ENCODE measurements around the gene SIX4.
"Not testable (repeated sequence)": the region's sequence is repeated elsewhere in the genome, so short reads cannot be mapped to it uniquely, and the experiment has no call there.

The SIX4 gene

DNA sequence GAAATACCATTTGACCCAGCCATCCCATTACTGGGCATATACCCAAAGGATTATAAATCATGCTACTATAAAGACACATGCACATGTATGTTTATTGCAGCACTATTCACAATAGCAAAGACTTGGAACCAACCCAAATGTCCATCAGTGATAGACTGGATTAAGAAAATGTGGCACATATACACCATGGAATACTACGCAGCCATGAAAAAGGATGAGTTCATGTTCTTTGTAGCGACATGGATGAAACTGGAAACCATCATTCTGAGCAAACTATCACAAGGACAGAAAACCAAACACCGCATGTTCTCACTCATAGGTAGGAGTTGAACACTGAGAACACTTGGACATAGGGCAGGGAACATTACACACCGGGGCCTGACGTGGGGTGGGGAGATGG, 7.1 kb upstream of the SIX4 start:
- H3K4me3 ChIP-seq (ENCODE audit: low read length in 2 of 2); H2BK5ac ChIP-seq (ENCODE audit: low read length); H2BK12ac ChIP-seq (ENCODE audit: low read length); H4K8ac ChIP-seq (ENCODE audit: low read depth, low read length); H4K91ac ChIP-seq (ENCODE audit: low read depth, low read length, poor library complexity); H2BK120ac ChIP-seq (ENCODE audit: low read depth, low read length); DNase-seq (ENCODE audit: low spot score); H3K4me1 ChIP-seq (ENCODE audit: control insufficient read depth in 2 of 2, insufficient read depth in 1 of 2, low read depth in 1 of 2, low read length in 2 of 2); H3K9me3 ChIP-seq (replicated peaks in 1 of 2; ENCODE audit: control insufficient read depth in 2 of 2, insufficient read depth in 1 of 2, low read depth in 1 of 2, low read length in 2 of 2); H3K4me2 ChIP-seq (ENCODE audit: insufficient read depth, low read length, poor library complexity, severe bottlenecking); H3K18ac ChIP-seq (ENCODE audit: low read length); H3K79me1 ChIP-seq (ENCODE audit: low read depth, low read length); H3K36me3 ChIP-seq (replicated peaks in 1 of 2; ENCODE audit: control insufficient read depth in 2 of 2, insufficient read depth in 2 of 2, low read length in 2 of 2); H3K4ac ChIP-seq (ENCODE audit: low read length); H3K14ac ChIP-seq (ENCODE audit: low read length); H3K27me3 ChIP-seq (ENCODE audit: control insufficient read depth in 3 of 3, insufficient read depth in 3 of 3, low read depth in 1 of 3, low read length in 3 of 3); H2BK15ac ChIP-seq (ENCODE audit: low read length); H2AFZ ChIP-seq (ENCODE audit: low read length); H2AK5ac ChIP-seq (ENCODE audit: low read depth, low read length); H3K9ac ChIP-seq (ENCODE audit: low read depth, low read length, poor library complexity); H3K23ac ChIP-seq (ENCODE audit: low read depth, low read length, poor library complexity); H3K27ac ChIP-seq (replicated peaks; ENCODE audit: low read length): not testable (repeated sequence)
- no CpG with 5 or more reads among the region's 5 CpGs for WGBS, 2 donors (ENCODE audit: extremely low coverage in 2 of 2, insufficient read length in 2 of 2, insufficient replicate concordance in 1 of 2)

DNA sequence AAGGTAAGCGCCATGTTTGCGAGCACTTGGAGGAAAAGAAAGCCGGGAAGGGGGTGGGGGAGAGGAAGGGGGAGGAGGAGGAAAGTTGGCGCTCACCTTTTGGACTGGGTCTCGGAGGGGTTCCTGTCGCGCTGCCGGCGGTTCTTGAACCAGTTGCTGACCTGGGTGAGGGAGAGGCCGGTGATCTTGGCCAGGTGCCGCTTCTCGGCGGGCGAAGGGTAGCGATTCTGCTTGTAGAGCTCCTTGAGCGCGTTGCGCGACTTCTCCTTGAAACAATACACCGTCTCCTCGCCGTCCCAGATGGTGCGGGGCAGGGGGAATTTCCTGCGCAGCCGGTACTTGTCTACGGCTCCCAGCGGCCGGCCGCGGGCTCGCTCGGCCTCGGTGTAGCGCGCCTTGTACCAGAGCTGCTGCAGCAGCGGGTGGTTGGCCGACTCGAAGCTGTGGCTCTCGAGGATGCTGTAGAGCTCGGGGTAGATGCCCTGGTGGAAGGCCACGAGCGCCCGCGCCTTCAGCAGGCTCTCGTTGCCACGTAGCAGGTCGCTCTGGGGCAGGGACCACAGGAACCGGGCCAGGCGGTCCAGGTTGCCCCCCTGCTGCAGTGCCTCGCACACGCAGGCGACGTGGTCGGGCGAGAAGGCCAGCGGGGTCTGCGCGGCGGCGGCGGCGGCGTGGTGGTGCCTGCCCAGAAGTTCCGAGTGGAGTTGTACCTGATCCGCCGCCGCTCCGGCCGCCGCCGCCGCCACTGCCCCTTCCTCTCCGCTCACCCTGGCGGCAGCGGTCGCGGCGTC, 840 bp downstream of the SIX4 start:
- H3K27ac ChIP-seq (replicated peaks; ENCODE audit: low read length) = peak overlapping the region; percentile 98
- no CpG with 5 or more reads among the region's 78 CpGs for WGBS, 2 donors (ENCODE audit: extremely low coverage in 2 of 2, insufficient read length in 2 of 2, insufficient replicate concordance in 1 of 2)
- H3K4me1 ChIP-seq (ENCODE audit: control insufficient read depth in 2 of 2, insufficient read depth in 1 of 2, low read depth in 1 of 2, low read length in 2 of 2) = peaks cover 6 to 11% of the 10 kb centered on the region in 2 donors
- H3K79me1 ChIP-seq (ENCODE audit: low read depth, low read length) = peaks cover 9% of the 10 kb centered on the region
- peak overlapping the region; percentile 99 for H2BK5ac ChIP-seq (ENCODE audit: low read length)
- H3K18ac ChIP-seq (ENCODE audit: low read length) = peak overlapping the region; percentile 98
- H2BK15ac ChIP-seq (ENCODE audit: low read length) = peak overlapping the region; percentile 94
- H4K91ac ChIP-seq (ENCODE audit: low read depth, low read length, poor library complexity) = peak overlapping the region; percentile 76
- H3K9me3 ChIP-seq (replicated peaks in 1 of 2; ENCODE audit: control insufficient read depth in 2 of 2, insufficient read depth in 1 of 2, low read depth in 1 of 2, low read length in 2 of 2) = no peaks in the 10 kb centered on the region
- peak; percentile 51 for DNase-seq (ENCODE audit: low spot score)
- H3K36me3 ChIP-seq (replicated peaks in 1 of 2; ENCODE audit: control insufficient read depth in 2 of 2, insufficient read depth in 2 of 2, low read length in 2 of 2) = peaks cover 6 to 21% of the 10 kb centered on the region in 2 donors
- peak overlapping the region; percentile 96 for H3K4ac ChIP-seq (ENCODE audit: low read length)
- peak overlapping the region; percentile 91 for H2BK12ac ChIP-seq (ENCODE audit: low read length)
- peak overlapping the region; percentile 94 for H3K14ac ChIP-seq (ENCODE audit: low read length)
- H2AK5ac ChIP-seq (ENCODE audit: low read depth, low read length) = peak overlapping the region; percentile 98
- no peak overlapping the region for H4K8ac ChIP-seq (ENCODE audit: low read depth, low read length)
- peak overlapping the region; percentile 90 to 98 for H3K4me3 ChIP-seq (ENCODE audit: low read length in 2 of 2)
- peak overlapping the region; percentile 98 for H3K4me2 ChIP-seq (ENCODE audit: insufficient read depth, low read length, poor library complexity, severe bottlenecking)
- H3K23ac ChIP-seq (ENCODE audit: low read depth, low read length, poor library complexity) = peak overlapping the region; percentile 92
- H2AFZ ChIP-seq (ENCODE audit: low read length) = peak overlapping the region; percentile 93
- no peaks in the 10 kb centered on the region for H3K27me3 ChIP-seq (ENCODE audit: control insufficient read depth in 3 of 3, insufficient read depth in 3 of 3, low read depth in 1 of 3, low read length in 3 of 3)
- H3K9ac ChIP-seq (ENCODE audit: low read depth, low read length, poor library complexity) = peak overlapping the region; percentile 99
- peak overlapping the region; percentile 90 for H2BK120ac ChIP-seq (ENCODE audit: low read depth, low read length)

DNA sequence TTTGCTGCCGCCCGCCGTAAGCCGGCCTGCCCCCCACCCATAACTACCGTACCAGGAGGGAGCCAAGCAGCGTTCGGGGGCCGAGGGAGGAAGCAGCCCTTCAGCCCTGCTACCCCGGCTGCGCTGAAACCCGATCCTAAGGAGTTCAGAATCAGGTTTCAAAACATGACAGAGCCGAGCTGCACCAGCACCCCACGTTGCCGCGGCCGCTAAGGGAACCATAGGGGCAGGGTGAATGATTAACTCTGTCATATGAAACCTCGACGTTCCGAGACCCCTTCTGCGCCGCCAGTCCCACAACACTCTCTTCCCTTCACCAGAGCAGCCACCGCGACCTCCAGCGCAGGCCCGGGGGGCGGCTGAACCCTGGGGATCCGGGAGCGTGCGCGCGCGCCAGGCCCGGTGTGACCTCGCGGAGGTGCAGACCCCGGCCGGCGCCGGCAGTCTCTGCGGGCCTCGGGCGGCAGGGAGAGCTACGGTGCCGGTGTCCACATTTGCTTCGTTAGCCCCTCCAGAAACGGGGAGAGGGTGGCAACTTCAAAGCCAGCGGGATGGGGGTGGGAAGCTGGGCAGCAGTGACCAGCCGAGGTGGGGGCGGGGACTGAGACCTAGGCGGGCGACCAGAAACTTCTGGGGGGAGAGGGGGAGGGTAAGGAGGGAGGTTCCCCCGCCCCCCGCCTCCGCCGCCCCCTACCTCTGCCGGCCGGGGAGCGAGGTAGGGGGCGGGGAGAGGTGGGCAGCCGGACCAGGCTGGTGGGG, 1.6 kb downstream of the SIX4 start:
- H3K79me1 ChIP-seq (ENCODE audit: low read depth, low read length) = peaks cover 10% of the 10 kb centered on the region
- H2AFZ ChIP-seq (ENCODE audit: low read length) = peak overlapping the region; percentile 93
- no peak overlapping the region for H4K91ac ChIP-seq (ENCODE audit: low read depth, low read length, poor library complexity)
- H3K4me3 ChIP-seq (ENCODE audit: low read length in 2 of 2) = peak overlapping the region; percentile 90 to 98
- peak overlapping the region; percentile 90 for H2BK120ac ChIP-seq (ENCODE audit: low read depth, low read length)
- H4K8ac ChIP-seq (ENCODE audit: low read depth, low read length) = no peak overlapping the region
- H3K14ac ChIP-seq (ENCODE audit: low read length) = no peak overlapping the region
- no CpG with 5 or more reads among the region's 60 CpGs for WGBS, 2 donors (ENCODE audit: extremely low coverage in 2 of 2, insufficient read length in 2 of 2, insufficient replicate concordance in 1 of 2)
- peak overlapping the region; percentile 98 for H3K4me2 ChIP-seq (ENCODE audit: insufficient read depth, low read length, poor library complexity, severe bottlenecking)
- H3K4ac ChIP-seq (ENCODE audit: low read length) = no peak overlapping the region
- H3K9me3 ChIP-seq (replicated peaks in 1 of 2; ENCODE audit: control insufficient read depth in 2 of 2, insufficient read depth in 1 of 2, low read depth in 1 of 2, low read length in 2 of 2) = no peaks in the 10 kb centered on the region
- H2AK5ac ChIP-seq (ENCODE audit: low read depth, low read length) = peak overlapping the region; percentile 83
- H3K23ac ChIP-seq (ENCODE audit: low read depth, low read length, poor library complexity) = peak overlapping the region; percentile 92
- H3K18ac ChIP-seq (ENCODE audit: low read length) = peak overlapping the region; percentile 98
- H2BK5ac ChIP-seq (ENCODE audit: low read length) = peak overlapping the region; percentile 73
- H3K27ac ChIP-seq (replicated peaks; ENCODE audit: low read length) = peak overlapping the region; percentile 98
- H3K27me3 ChIP-seq (ENCODE audit: control insufficient read depth in 3 of 3, insufficient read depth in 3 of 3, low read depth in 1 of 3, low read length in 3 of 3) = no peaks in the 10 kb centered on the region
- H2BK12ac ChIP-seq (ENCODE audit: low read length) = no peak overlapping the region
- peaks cover 6 to 13% of the 10 kb centered on the region in 2 donors for H3K4me1 ChIP-seq (ENCODE audit: control insufficient read depth in 2 of 2, insufficient read depth in 1 of 2, low read depth in 1 of 2, low read length in 2 of 2)
- peaks cover 6 to 28% of the 10 kb centered on the region in 2 donors for H3K36me3 ChIP-seq (replicated peaks in 1 of 2; ENCODE audit: control insufficient read depth in 2 of 2, insufficient read depth in 2 of 2, low read length in 2 of 2)
- H3K9ac ChIP-seq (ENCODE audit: low read depth, low read length, poor library complexity) = peak overlapping the region; percentile 80
- peak; percentile 72 for DNase-seq (ENCODE audit: low spot score)
- H2BK15ac ChIP-seq (ENCODE audit: low read length) = peak overlapping the region; percentile 34

DNA sequence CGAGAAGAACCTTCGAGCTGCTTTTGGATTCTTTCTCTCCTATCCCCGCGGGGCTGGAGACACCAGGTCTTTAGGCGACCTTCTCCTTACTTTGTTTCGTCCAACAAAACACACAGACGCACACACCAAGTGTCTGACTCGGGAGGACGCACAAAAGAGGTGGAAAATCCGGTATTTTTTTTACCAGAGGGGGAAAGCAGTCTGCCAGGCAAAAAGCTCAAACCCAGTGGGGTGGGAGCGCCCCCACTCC, 2.1 kb downstream of the SIX4 start:
- Histone ChIP-seq H3K23ac (ENCODE audit: low read depth, low read length, poor library complexity) (peak overlapping the region; percentile 31), H2BK12ac (ENCODE audit: low read length) (no peak overlapping the region), H3K14ac (ENCODE audit: low read length) (no peak overlapping the region), H2AK5ac (ENCODE audit: low read depth, low read length) (peak overlapping the region; percentile 60), H3K36me3 (replicated peaks in 1 of 2; ENCODE audit: control insufficient read depth in 2 of 2, insufficient read depth in 2 of 2, low read length in 2 of 2) (peaks cover 6 to 33% of the 10 kb centered on the region in 2 donors), H3K18ac (ENCODE audit: low read length) (peak overlapping the region; percentile 98), H3K79me1 (ENCODE audit: low read depth, low read length) (peaks cover 10% of the 10 kb centered on the region), H3K27ac (replicated peaks; ENCODE audit: low read length) (peak overlapping the region; percentile 77), H3K9ac (ENCODE audit: low read depth, low read length, poor library complexity) (peak overlapping the region; percentile 71), H2BK15ac (ENCODE audit: low read length) (no peak overlapping the region), H3K4ac (ENCODE audit: low read length) (no peak overlapping the region), H2BK5ac (ENCODE audit: low read length) (no peak overlapping the region), H4K91ac (ENCODE audit: low read depth, low read length, poor library complexity) (no peak overlapping the region), H2BK120ac (ENCODE audit: low read depth, low read length) (no peak overlapping the region), H3K9me3 (replicated peaks in 1 of 2; ENCODE audit: control insufficient read depth in 2 of 2, insufficient read depth in 1 of 2, low read depth in 1 of 2, low read length in 2 of 2) (no peaks in the 10 kb centered on the region), H3K4me2 (ENCODE audit: insufficient read depth, low read length, poor library complexity, severe bottlenecking) (peak overlapping the region; percentile 98), H2AFZ (ENCODE audit: low read length) (peak overlapping the region; percentile 93), H3K4me3 (ENCODE audit: low read length in 2 of 2) (peak overlapping the region; percentile 90 to 98), H3K4me1 (ENCODE audit: control insufficient read depth in 2 of 2, insufficient read depth in 1 of 2, low read depth in 1 of 2, low read length in 2 of 2) (peaks cover 6 to 13% of the 10 kb centered on the region in 2 donors), H4K8ac (ENCODE audit: low read depth, low read length) (no peak overlapping the region), H3K27me3 (ENCODE audit: control insufficient read depth in 3 of 3, insufficient read depth in 3 of 3, low read depth in 1 of 3, low read length in 3 of 3) (no peaks in the 10 kb centered on the region)
- DNase-seq (ENCODE audit: low spot score) = no peak
- no CpG with 5 or more reads among the region's 11 CpGs for WGBS, 2 donors (ENCODE audit: extremely low coverage in 2 of 2, insufficient read length in 2 of 2, insufficient replicate concordance in 1 of 2)
